Stimulated activated CD8-positive, alpha-beta memory T cell treated with anti-CD3 and anti-CD28 coated beads, Interleukin-4, amount 100 ng/mL, for 1 hour (primary cell): ENCODE data around the gene ANO7.

ENCODE experiments used
- DNase-seq, 2 donors: peaks; one replicate each; pipeline ENCODE4 v3.0.0-alpha.2; 2020; ENCODE audit warnings: low read depth in 2 of 2, low spot score in 1 of 2

The ANO7 gene

DNA sequence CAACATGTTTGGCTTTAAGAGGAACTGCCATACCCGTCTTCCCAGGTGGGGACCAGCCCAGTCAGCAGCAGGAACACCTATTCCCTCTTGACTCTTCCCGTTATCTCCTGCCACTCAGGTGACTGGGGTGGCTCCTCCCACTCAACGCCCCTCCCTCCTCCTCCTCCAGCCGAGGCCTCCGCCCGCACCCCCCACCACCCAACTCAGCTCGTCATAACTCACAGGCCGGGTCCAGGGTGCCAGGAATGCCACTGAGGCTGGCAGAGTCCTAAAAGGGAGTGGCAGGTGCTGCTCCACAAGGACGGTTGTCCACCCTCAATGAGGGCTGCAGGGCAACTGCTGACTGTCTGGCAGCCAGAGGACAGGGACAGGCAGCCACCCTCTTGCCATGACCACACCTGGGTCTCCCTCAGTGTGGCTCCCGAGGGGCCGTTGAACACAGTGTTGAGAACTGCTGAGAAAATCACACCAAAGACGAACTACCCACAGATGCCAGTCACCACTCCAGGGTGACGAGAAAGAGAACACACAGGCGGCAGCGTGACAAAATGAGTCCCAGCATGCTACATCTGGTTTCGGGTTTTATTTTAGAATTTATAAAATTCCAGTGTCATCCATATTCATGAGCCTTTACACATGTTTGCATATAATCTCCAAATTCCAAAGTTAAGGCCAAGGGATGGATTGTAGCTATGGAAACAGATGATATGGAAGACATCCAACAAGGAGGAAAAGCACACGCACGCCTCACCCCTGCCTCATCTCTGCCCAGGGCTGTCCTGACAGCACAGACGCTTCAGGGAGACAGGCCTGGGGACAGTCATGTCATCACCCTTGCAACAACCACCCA lies 38.5 kb downstream of the ANO7 start:
- DNase-seq, result no peak

DNA sequence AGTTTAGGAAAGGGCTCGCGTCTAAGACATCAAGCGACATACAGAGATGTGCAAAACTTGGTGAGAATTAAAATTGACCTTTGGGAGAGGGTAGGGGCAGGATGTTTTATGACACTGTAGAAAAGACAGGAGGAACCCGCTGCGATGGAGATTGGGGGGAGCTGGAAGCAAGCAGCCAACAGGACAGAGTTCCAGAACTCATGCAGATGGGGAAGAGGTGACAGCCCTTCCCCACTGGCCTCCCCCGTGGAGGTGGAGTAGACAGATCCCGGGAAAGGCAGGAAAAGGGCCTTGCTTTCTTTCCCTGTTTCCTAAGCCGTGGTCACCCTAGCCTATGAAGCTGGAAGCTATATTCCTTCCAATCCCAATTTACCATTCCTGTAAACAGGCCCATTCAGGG lies 39.1 kb downstream of the ANO7 start:
- no peak for DNase-seq

- no peak for DNase-seq
Measured at GRCh38 chr2:241228081-241228859, 39.8 kb downstream of the ANO7 start.

DNA sequence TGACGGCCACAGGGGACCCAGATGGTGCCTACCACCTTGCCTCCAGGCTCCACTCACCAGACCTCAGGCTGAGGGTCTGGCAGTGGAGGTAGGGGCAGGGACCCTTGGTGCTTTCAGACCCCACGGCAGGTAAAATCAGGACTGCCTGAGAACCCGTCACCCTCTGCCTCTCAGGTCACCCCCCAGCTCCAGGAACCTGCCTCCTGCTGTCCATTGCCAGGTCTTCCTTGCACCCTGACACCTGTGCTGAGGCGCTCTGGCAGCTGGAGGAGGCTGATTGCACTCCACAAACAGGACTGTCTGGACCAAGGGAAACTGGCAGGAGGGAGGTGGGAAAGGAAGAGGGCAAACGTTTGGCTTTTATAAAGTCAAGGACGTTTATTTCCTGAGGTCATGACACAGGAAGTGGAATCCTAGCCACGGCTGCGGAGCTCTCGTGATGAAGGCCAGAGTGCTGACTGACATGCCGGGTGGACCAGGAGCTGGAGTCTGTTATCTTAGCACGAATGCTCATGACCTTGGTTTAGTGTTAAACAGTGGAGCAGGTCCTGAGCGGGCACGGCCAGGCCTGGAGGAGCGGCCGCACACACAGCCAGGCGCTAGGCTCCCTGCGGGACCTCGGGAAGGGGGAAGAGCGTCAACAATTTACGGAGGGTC lies 40.5 kb downstream of the ANO7 start:
- DNase-seq, result no peak

DNA sequence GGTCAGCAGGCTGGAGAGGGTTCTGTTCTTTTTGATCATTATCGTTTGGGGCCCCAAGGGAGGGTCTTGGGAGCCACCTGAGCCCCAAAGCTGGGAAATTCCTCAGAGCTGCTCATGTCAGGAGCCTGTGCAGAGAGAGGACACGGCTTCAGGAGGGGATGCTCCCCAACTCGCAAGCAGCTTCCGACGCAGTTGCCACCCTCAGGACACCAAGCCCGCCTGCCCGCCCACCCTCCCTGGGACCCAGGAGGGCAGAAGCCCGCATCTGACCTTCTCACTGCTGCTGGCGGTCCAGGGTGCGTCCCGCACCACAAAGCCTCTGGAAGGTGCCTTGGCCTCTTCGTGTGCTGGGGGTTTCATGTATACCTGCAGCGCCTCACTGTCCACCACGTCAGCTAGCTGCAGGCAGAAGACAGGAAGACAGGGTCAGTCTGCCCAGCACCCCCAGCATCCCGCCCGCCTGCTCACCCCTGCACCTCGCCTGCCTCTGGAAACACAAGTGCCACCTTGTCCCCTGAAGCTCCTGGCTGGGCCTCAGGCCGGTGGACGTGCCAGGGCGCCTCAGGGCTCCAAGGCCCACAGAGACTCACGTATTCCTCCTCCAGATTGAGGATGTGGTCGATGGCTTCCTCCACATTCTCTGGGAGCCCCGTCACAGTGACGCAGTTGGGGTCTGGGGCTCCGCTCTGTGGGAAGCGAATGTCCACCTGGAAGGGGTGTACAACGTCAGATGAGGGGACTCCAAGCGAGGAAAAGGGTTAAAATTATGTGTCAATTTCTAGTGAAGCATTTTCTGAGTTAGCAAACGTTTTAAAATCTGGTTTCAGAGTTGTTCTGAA lies 41.3 kb downstream of the ANO7 start:
- DNase-seq, result no peak

DNA sequence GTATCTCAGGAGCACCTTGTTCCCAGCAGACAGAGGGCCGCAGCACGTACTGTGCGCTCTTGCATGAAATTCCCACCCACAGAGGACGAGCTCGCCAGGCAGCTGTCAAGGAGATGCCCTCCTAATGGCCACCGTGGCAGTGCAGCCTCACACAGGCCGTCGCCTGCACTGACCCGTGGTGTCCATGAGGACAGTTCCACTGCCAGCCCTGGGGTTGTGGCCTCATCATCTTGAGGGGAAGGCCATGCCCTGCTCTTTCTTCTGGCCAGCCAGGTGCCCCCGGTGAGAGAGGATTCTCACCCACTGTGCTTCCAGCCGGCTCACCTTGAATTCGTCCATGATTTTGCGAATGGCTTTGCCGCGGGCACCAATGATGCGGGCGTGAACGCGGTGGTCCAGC lies 42.0 kb downstream of the ANO7 start:
- no peak for DNase-seq

- DNase-seq, result no peak
Measured at GRCh38 chr2:241232736-241233575, 44.5 kb downstream of the ANO7 start.

GRCh38 chr2:241234066-241234790 lies 45.8 kb downstream of the ANO7 start:
- no peak for DNase-seq

DNA sequence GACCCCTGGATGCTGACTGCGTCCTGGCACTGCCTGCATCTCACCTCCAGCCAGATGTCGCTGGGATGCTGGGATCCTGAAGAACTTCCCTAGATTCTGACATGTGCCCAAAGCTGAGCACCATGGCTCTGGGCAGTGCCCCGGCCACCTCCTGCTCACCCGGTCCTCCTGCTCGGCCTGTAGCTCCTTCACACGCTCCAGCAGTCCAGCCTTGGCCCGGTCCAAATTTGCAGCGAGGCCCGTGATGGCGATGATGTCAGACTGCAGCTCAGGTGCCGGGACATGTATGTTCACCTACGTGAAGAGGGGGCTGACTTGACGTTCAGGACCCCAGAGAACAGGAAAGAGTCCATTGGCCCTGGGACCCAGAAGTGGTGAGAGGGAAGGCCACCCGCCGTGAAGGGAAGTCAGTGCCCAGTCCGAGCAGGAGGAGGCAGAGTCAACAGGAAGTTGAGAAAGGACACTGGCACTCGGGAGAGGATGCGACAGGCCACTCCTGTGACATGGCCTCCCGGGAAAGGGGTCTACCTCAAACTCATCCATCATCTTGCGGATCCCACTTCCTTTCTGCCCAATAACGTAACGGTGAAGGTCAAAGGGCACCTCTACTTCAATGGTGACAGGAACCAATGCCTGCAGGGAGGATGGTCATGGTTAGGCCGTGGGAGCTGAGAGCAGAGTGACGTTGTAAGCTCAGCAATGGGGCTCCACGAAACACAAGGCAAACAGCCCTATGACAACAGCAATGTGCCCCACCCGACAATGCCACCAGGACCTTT lies 46.7 kb downstream of the ANO7 start:
- DNase-seq, result no peak

- DNase-seq, result no peak
Measured at GRCh38 chr2:241235859-241236593, 47.5 kb downstream of the ANO7 start.

GRCh38 chr2:241237047-241237446 lies 48.6 kb downstream of the ANO7 start:
- DNase-seq, result no peak

- DNase-seq, result no peak
Measured at GRCh38 chr2:241237949-241238371, 49.5 kb downstream of the ANO7 start.

GRCh38 chr2:241238693-241239198 lies 50.3 kb downstream of the ANO7 start:
- DNase-seq, result no peak

DNA sequence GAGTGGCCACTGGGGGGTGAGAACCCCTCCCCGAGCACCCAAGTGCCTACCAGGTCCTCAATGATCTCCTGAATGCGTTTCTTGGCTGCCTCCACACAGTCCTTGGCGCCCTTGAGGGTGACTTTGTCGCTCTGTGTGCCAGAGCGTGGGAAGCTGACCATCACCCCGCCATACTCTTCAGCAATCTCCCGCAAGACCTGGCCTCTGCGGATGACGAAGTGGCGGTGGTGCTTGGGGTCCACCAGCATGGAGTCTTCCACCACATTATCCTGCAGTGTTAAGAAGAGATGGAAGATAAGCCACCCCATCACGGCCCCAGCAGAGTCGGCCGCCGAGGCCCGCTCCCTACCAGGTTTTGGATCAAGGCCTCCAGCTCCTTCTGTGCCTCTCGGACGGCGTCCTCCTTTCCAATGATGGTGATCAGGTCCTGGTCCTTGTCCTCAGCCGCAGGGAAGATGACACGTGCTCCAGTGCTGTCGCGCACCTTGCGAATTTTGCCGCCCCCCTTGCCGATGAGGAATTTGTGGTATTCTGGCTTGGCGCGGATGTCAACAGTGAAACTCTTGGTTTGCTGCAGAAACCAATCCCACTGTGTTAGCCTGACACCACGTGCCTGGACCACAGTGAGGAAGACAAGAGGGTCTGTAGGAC lies 51.2 kb downstream of the ANO7 start:
- no peak for DNase-seq

- no peak for DNase-seq
Measured at GRCh38 chr2:241240320-241241004, 52.0 kb downstream of the ANO7 start.

GRCh38 chr2:241241669-241242068 lies 53.2 kb downstream of the ANO7 start:
- no peak for DNase-seq

DNA sequence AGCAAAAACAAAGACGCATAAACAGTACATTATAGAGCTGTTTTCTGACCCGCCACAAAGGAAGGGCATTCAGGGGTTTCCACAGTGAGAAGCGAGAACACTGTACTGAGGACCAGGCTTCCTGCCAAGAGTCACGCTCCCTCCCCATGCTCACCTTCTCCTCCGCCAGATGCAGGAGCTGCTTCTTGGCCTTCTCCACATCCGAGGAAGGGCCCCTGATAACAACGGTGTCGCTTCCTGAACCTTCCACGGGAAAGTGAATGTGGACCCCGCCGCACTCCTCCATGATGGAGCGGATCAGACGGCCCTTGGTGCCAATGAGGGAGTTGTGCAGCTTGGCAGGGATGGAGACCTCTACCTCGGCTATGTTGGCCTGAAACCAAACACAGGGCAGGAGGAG lies 53.8 kb downstream of the ANO7 start:
- DNase-seq, result no peak
